Measurements from ENCODE around the gene SCAPER. TPM values are rescaled to one million over a fixed set of nuclear protein-coding genes. Genes with fewer than 3 reads are reported as not detected.

SCAPER gene
- total RNA-seq, 1 donor from 2014 or later: 20.8 TPM

GRCh38 chr15:76480267-76480666 lies 424.9 kb downstream of the SCAPER start:
- TF ChIP-seq CTCF (IDR thresholded peaks at IDR 0.05; ENCODE audit: insufficient read depth, low read length, poor library complexity, severe bottlenecking): no peak

DNA sequence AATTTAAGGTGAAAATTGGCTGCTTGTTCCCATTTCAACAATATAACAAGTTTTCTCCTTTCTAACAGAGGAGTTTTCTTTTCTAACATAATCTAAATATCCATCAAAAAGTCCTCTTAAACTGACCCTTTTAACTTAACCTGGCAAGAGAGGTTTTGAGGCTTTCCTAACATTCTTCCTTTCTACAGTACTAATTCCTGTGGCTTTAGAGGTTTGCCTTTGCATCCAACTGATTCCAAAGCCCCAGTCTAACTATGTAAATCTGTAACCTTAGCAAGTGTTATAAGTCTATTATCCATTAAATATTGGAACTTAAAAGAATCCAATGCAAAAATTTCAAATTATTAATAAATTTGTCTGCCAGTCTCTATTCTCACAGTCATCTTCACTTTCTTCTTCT lies 434.4 kb downstream of the SCAPER start:
- no peak for DNase-seq (ENCODE audit: low read depth)
- no peaks in the 10 kb centered on the region for H3K27me3 ChIP-seq (ENCODE audit: control insufficient read depth, insufficient read depth, low read length)
- H3K36me3 ChIP-seq (ENCODE audit: control insufficient read depth, insufficient read depth, low read length): no peaks in the 10 kb centered on the region
- no peak for TF ChIP-seq CTCF (IDR thresholded peaks at IDR 0.05; ENCODE audit: insufficient read depth, low read length, poor library complexity, severe bottlenecking)
- no peak overlapping the region for H3K4me3 ChIP-seq (ENCODE audit: low read depth, low read length)

More at GRCh38 chr15:76480267-76480666, 424.9 kb downstream of the SCAPER start:
- DNase-seq (ENCODE audit: low read depth): no peak
- Histone ChIP-seq H3K4me3 (ENCODE audit: low read depth, low read length) (no peak overlapping the region), H3K36me3 (ENCODE audit: control insufficient read depth, insufficient read depth, low read length) (no peaks in the 10 kb centered on the region), H3K27me3 (ENCODE audit: control insufficient read depth, insufficient read depth, low read length) (no peaks in the 10 kb centered on the region)

DNA sequence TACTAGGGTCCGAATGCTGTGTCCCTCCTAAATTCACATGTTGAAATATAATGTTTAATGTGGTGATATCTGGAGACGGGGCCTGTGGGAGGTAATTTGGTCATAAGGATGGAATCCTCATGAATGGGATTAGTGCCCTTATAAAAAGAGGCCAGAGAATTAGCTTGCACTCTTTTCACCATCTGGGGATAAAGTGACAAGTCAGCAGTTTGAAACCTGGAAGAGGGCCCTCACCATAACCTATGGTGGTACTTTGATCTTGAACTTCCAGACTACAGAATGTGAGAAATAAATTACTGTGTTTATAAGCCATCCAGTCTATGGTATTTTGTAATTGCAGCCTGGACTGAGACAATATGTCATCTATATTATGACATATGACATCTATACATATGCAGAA lies 436.4 kb downstream of the SCAPER start:
- Histone ChIP-seq H3K27me3 (ENCODE audit: control insufficient read depth, insufficient read depth, low read length) (no peaks in the 10 kb centered on the region), H3K4me3 (ENCODE audit: low read depth, low read length) (no peak overlapping the region), H3K36me3 (ENCODE audit: control insufficient read depth, insufficient read depth, low read length) (no peaks in the 10 kb centered on the region)
- TF ChIP-seq CTCF (IDR thresholded peaks at IDR 0.05; ENCODE audit: insufficient read depth, low read length, poor library complexity, severe bottlenecking): no peak
- no peak for DNase-seq (ENCODE audit: low read depth)

DNA sequence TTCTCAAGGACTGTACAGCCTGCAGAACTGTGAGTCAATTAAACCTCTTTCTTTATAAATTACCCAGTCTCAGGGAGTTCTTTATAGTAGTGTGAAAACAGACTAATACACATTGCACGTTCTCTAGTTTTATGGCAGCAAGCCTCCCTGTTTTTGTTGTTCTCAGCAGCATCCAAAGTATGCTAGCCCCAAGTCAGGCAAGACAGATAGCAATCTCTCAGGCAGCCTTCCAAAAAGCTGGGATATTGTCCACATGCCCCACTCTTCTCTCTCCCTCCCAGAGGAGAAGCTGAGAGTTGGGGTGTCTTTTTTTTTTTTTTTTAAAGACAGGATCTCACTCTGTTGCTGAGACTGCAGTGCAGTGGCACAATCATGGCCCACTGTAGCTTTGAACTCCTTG lies 438.0 kb downstream of the SCAPER start:
- H3K36me3 ChIP-seq (ENCODE audit: control insufficient read depth, insufficient read depth, low read length): no peaks in the 10 kb centered on the region
- H3K27me3 ChIP-seq (ENCODE audit: control insufficient read depth, insufficient read depth, low read length): no peaks in the 10 kb centered on the region
- no peak for TF ChIP-seq CTCF (IDR thresholded peaks at IDR 0.05; ENCODE audit: insufficient read depth, low read length, poor library complexity, severe bottlenecking)
- DNase-seq (ENCODE audit: low read depth): no peak
- no peak overlapping the region for H3K4me3 ChIP-seq (ENCODE audit: low read depth, low read length)

GRCh38 chr15:76465728-76466127 lies 439.4 kb downstream of the SCAPER start:
- Histone ChIP-seq H3K36me3 (ENCODE audit: control insufficient read depth, insufficient read depth, low read length) (no peaks in the 10 kb centered on the region), H3K4me3 (ENCODE audit: low read depth, low read length) (no peak overlapping the region), H3K27me3 (ENCODE audit: control insufficient read depth, insufficient read depth, low read length) (no peaks in the 10 kb centered on the region)
- no peak for TF ChIP-seq CTCF (IDR thresholded peaks at IDR 0.05; ENCODE audit: insufficient read depth, low read length, poor library complexity, severe bottlenecking)
- DNase-seq (ENCODE audit: low read depth): no peak

DNA sequence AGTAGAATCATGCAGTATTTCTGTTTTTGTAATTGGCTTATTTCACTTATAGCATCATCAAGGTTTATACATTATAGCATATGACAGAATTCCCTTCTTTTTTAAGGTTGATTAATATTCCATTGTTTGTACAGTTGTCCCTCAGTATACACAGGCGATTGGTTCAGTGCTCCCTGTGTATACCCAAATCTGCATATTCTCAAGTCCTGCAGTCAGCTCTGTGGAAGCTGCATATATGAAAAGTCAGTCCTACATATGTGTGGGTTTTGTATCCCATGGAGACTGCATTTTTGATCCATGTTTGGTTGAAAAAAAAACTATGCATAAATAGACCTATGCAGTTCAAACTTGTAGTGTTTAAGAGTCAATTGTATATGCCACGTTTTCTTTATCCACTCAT lies 440.9 kb downstream of the SCAPER start:
- no peaks in the 10 kb centered on the region for H3K36me3 ChIP-seq (ENCODE audit: control insufficient read depth, insufficient read depth, low read length)
- no peak for TF ChIP-seq CTCF (IDR thresholded peaks at IDR 0.05; ENCODE audit: insufficient read depth, low read length, poor library complexity, severe bottlenecking)
- DNase-seq (ENCODE audit: low read depth): no peak
- no peaks in the 10 kb centered on the region for H3K27me3 ChIP-seq (ENCODE audit: control insufficient read depth, insufficient read depth, low read length)
- no peak overlapping the region for H3K4me3 ChIP-seq (ENCODE audit: low read depth, low read length)

All from kidney epithelial cell (primary cell).